Testis (tissue), 5 donors: ENCODE measurements around the gene AIM2. TPM values are rescaled to one million over a fixed set of nuclear protein-coding genes. Genes with fewer than 3 reads are reported as not detected.

ENCODE experiments used
- DNase-seq: peaks from one replicate; pipeline ENCODE4 v3.0.0-alpha.2; 2019
- H3K27ac ChIP-seq, 2 donors: fragments of 200-600 bp; sonication (generic); one replicate each; pipeline ENCODE4 v1.5.1; 2019
- H3K27me3 ChIP-seq: fragments of 200-600 bp; sonication (generic); one replicate; pipeline ENCODE4 v1.5.1; 2019
- H3K36me3 ChIP-seq: fragments of 200-600 bp; sonication (generic); one replicate; pipeline ENCODE4 v1.5.1; 2017; ENCODE audit warnings: low read depth; ENCODE audit errors: missing control alignments
- H3K4me1 ChIP-seq: fragments of 200-600 bp; sonication (generic); one replicate; pipeline ENCODE4 v1.5.1; 2019
- H3K4me3 ChIP-seq, 2 donors: fragments of 200-600 bp; sonication (generic); one replicate each; pipeline ENCODE4 v1.5.1; 2017 to 2019
- H3K9me3 ChIP-seq: fragments of 200-600 bp; sonication (generic); one replicate; pipeline ENCODE4 v1.5.1; 2017
- POLR2A ChIP-seq: fragments of 450-650 bp; IDR thresholded peaks from one replicate; pipeline ENCODE4 v1.6.1; 2017; ENCODE audit warnings: antibody characterized with exemption, mild to moderate bottlenecking, moderate library complexity
- WGBS, 2 donors: methylation state at CpG; one replicate each; pipeline ENCODE4 v1.1.5; 2018; 5-methylcytosine and 5-hydroxymethylcytosine counted together
- intact Hi-C: fragments of 100-400 bp; cut with DNase I; formaldehyde crosslinking; loops from one replicate; pipeline ENCODE4 v1.15.1; 2023; ENCODE audit warnings: low total_unique reads
- long read RNA-seq, 2 donors: transcript quantifications; one replicate each; lab custom pipeline, GENCODE V29; 2026
- polyA plus RNA-seq: library from polyadenylated mRNA; stranded (reverse); fragments of 350-450 nt; fragmentation: Illumina TruSeq; extraction: RNeasy Lipid Tissue Mini Kit (QIAGEN cat#74804); gene quantifications from one replicate; pipeline ENCODE4 v1.2.3, GENCODE V29; 2014; ENCODE audit warnings: low read depth, low replicate concordance; ENCODE audit not compliant: insufficient read depth
- total RNA-seq, 2 donors: library from RNA; depleted of rRNA; stranded (reverse); fragments of >200 nt; gene quantifications; one replicate each; pipeline ENCODE4 v1.2.3, GENCODE V29; 2016
- TF ChIP-seq, protein P1 (sequence below), 3 experiments: fragments of 450-650 bp in 2 of 3; fragments of 200-600 bp in 1 of 3; sonication (generic) in 1 of 3; IDR thresholded peaks; one replicate each; pipeline ENCODE4 v1.5.1; 2016 to 2019; ENCODE audit warnings: antibody characterized with exemption in 3 of 3, mild to moderate bottlenecking in 2 of 3, moderate library complexity in 1 of 3

AIM2 gene, protein sequence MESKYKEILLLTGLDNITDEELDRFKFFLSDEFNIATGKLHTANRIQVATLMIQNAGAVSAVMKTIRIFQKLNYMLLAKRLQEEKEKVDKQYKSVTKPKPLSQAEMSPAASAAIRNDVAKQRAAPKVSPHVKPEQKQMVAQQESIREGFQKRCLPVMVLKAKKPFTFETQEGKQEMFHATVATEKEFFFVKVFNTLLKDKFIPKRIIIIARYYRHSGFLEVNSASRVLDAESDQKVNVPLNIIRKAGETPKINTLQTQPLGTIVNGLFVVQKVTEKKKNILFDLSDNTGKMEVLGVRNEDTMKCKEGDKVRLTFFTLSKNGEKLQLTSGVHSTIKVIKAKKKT
- total RNA-seq (1 to 10 TPM; 1.3 to 1.9 TPM), polyA plus RNA-seq (3.2 TPM)
- long read RNA-seq, donor 1: 0 reads
- long read RNA-seq, donor 2: 0 reads

DNA sequence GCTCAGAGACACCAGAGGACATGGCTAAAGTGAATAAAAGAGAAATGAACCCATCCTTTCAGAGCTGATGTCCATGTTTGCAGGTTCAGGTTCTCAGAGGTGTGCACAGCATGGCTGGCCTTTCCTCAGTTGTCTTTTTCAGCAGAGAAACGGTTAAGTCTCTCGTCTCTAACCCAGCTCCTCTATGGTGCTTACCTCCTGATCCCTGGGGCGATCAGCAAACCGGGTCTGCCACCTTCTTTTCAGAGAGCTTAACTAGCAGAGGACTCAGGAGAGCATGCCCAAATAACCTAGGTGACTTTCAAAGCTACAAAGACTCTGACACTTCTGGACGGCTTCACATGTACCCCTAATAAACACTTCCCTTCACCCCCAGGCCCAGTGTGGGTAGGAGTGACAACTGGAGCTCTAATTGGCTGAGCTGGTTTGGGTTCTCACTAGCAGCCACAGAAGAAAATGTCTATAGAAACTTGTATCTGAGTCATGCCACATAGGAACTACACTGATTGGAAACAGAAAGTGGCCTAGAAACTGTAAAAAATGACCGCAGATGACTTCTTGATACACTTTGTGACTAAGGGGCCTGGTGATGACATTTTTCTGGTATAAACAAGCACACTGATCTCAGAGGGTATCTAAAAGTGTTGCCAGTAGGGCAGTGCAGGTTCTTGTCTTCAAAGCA, at the start of gene AIM2:
Gene AIM2, minus strand, starts transcription at position 329 of the 682 bp plus-strand sequence. CDS start 3,267 bp downstream, outside the sequence.
- intact Hi-C loops: no loop called here
- Histone ChIP-seq H3K36me3 (no peaks in the 10 kb centered on the region), H3K27ac (no peak within 1 kb of the TSS), H3K4me1 (no peaks in the 10 kb centered on the region), H3K27me3 (no peaks in the 10 kb centered on the region), H3K9me3 (no peaks in the 10 kb centered on the region), H3K4me3 (no peak within 1 kb of the TSS)
- DNase-seq: no peak
- 79 to 81% methylated on average over 6 of the region's 6 CpGs for WGBS, 2 donors
- TF ChIP-seq, protein P1, sequence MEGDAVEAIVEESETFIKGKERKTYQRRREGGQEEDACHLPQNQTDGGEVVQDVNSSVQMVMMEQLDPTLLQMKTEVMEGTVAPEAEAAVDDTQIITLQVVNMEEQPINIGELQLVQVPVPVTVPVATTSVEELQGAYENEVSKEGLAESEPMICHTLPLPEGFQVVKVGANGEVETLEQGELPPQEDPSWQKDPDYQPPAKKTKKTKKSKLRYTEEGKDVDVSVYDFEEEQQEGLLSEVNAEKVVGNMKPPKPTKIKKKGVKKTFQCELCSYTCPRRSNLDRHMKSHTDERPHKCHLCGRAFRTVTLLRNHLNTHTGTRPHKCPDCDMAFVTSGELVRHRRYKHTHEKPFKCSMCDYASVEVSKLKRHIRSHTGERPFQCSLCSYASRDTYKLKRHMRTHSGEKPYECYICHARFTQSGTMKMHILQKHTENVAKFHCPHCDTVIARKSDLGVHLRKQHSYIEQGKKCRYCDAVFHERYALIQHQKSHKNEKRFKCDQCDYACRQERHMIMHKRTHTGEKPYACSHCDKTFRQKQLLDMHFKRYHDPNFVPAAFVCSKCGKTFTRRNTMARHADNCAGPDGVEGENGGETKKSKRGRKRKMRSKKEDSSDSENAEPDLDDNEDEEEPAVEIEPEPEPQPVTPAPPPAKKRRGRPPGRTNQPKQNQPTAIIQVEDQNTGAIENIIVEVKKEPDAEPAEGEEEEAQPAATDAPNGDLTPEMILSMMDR (IDR thresholded peaks at IDR 0.05): no peak
- no peak for TF ChIP-seq POLR2A

DNA sequence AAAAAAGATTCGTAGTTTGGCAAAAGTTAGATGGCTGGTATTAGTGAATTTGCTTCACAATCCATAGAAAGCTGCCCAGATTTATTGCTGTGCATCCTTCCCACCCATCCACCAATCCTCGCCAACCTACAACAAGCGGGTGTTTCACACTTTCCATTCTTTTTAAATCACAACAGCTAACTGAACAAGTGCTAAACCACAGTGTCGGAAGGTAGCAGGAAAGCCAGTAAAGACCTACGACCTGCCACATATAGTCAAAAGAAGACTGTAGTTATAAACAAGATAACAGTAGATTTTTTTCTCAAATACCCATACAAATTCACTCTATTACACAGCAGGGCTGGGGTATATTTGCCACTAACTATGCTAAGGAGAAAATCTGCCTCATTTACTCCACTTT, 47.0 kb upstream of the AIM2 start:
- Histone ChIP-seq H3K9me3 (no peaks in the 10 kb centered on the region), H3K36me3 (no peaks in the 10 kb centered on the region), H3K4me1 (no peaks in the 10 kb centered on the region), H3K27ac (no peak overlapping the region), H3K27me3 (no peaks in the 10 kb centered on the region), H3K4me3 (no peak overlapping the region)
- 89 to 91% methylated on average over 5 of the region's 5 CpGs for WGBS, 2 donors
- TF ChIP-seq, protein P1 (IDR thresholded peaks at IDR 0.05): no peak
- TF ChIP-seq POLR2A: no peak
- intact Hi-C loops: no loop called here
- DNase-seq: no peak

DNA sequence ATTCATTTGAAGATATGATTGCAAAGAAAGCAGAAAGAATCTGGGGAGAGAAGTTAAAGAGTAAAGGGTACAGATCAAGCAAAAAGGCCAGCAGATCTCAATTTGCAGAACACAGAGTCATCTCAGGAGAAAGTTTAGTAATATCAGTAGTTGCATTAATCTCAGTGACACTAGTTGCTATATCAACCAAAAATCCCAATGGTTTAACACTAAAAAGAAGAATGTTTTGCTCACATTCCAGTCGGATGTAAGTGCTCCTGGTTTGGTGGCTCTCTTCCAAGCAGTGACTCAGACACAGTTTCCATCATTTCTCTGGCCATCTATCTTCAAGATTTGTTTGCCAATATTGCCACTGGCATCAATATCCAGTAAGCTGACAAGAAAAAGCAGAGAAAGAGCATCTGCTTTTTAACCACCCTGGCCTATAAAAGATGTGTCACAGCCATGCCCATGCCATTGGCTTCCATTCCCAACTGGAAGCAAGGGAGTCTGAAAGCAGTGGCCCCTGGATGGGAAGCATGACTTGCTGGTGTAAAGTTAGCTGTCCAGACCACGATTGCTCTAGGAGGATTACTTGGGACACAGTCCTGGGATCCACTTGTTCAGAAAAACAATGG, 45.5 kb upstream of the AIM2 start:
- intact Hi-C loops: no loop called here
- no peak for DNase-seq
- 68 to 70% methylated on average over 2 of the region's 2 CpGs for WGBS, 2 donors

DNA sequence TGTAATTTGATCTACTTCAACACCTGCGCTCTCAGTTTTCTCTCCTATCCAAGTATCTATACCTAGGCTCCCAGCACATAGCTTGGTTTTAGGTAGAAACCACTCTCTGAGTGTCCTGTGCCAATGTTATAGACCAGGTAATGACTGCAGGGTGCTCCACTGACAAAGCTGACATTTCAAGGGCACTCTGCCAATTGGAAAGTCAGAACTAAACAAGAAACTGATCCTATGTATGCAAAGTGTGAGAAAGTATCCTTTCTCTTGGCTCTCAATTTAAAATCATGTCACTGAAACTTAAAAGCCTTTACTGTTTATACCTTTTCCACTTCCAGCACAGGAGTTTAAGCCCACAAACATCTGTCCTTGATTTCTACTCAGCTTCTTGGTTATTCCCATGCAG, 45.0 kb upstream of the AIM2 start:
- no peaks in the 10 kb centered on the region for H3K27me3 ChIP-seq
- no peaks in the 10 kb centered on the region for H3K9me3 ChIP-seq
- H3K4me3 ChIP-seq: no peak overlapping the region
- DNase-seq: no peak
- intact Hi-C loops: no loop called here
- no peaks in the 10 kb centered on the region for H3K4me1 ChIP-seq
- TF ChIP-seq, protein P1 (IDR thresholded peaks at IDR 0.05): no peak
- TF ChIP-seq POLR2A: no peak
- no peak overlapping the region for H3K27ac ChIP-seq
- no peaks in the 10 kb centered on the region for H3K36me3 ChIP-seq
- 91 to 95% methylated on average over 1 of the region's 1 CpG for WGBS, 2 donors

More for the DNA sequence above, 45.5 kb upstream of the AIM2 start:
- H3K9me3 ChIP-seq: no peaks in the 10 kb centered on the region
- no peaks in the 10 kb centered on the region for H3K27me3 ChIP-seq
- no peaks in the 10 kb centered on the region for H3K36me3 ChIP-seq
- no peak overlapping the region for H3K27ac ChIP-seq
- H3K4me1 ChIP-seq: no peaks in the 10 kb centered on the region
- no peak for TF ChIP-seq POLR2A
- TF ChIP-seq, protein P1 (IDR thresholded peaks at IDR 0.05): no peak
- H3K4me3 ChIP-seq: no peak overlapping the region
